H1 (cell line): ENCODE results near the gene OCIAD1. TPM values are rescaled to one million over a fixed set of nuclear protein-coding genes. Genes with fewer than 3 reads are reported as not detected.
A peak's percentile ranks its signal among the peaks of the same experiment; 100 is the strongest.

Experiments
- CTCF ChIA-PET: fragments of 300-600 bp; sonication (Branson Sonifier 250); formaldehyde crosslinking; loops from one replicate; lab custom pipeline; 2021; ENCODE audit not compliant: partially characterized antibody; lab: Charles Lee
- POLR2A ChIA-PET: fragments of 300-600 bp; sonication (Branson Sonifier 250); formaldehyde crosslinking; loops from one replicate; lab custom pipeline; 2021; ENCODE audit warnings: inconsistent platforms; ENCODE audit not compliant: partially characterized antibody; lab: Charles Lee
- DNase-seq, 2 experiments: peaks; one replicate each; pipeline versions ENCODE4 v3.0.0 to v3.0.0-alpha.2; 2010 to 2022; ENCODE audit warnings: low spot score in 2 of 2, low read depth in 1 of 2, mixed read lengths in 1 of 2
- FAIRE-seq: peaks from 2 replicates; lab custom pipeline; 2011; peaks lifted over from hg19 to GRCh38; lab: Jason Lieb, UNC
- H2AFZ ChIP-seq: 2 replicates; pipeline ENCODE4 v1.8.1; 2012; ENCODE audit warnings: low read length, inconsistent platforms
- H2AK5ac ChIP-seq: 2 replicates; pipeline ENCODE4 v1.6.1; 2013; ENCODE audit warnings: low read depth, low read length
- H2BK120ac ChIP-seq: replicated peaks from 2 replicates; pipeline ENCODE3; 2013; ENCODE audit warnings: low read depth, low read length, inconsistent platforms
- H2BK12ac ChIP-seq: 2 replicates; pipeline ENCODE4 v1.6.1; 2013; ENCODE audit warnings: low read depth, low read length
- H2BK15ac ChIP-seq: 2 replicates; pipeline ENCODE4 v1.6.1; 2013; ENCODE audit warnings: low read length
- H2BK20ac ChIP-seq: 2 replicates; pipeline ENCODE4 v1.6.1; 2013; ENCODE audit warnings: low read length
- H2BK5ac ChIP-seq: 2 replicates; pipeline ENCODE4 v1.6.1; 2013; ENCODE audit warnings: low read depth, low read length
- H3K14ac ChIP-seq: 2 replicates; pipeline ENCODE4 v1.6.1; 2013; ENCODE audit warnings: inconsistent platforms; ENCODE audit not compliant: insufficient read length
- H3K18ac ChIP-seq: 2 replicates; pipeline ENCODE4 v1.6.1; 2013; ENCODE audit warnings: low read length; ENCODE audit errors: extremely low read depth
- H3K23ac ChIP-seq: 2 replicates; pipeline ENCODE4 v1.6.1; 2013; ENCODE audit warnings: inconsistent platforms; ENCODE audit not compliant: insufficient read length
- H3K23me2 ChIP-seq: 2 replicates; pipeline ENCODE4 v1.6.1; 2013; ENCODE audit warnings: low read depth, low read length
- H3K27ac ChIP-seq: 2 replicates; pipeline ENCODE4 v1.6.1; 2011; ENCODE audit warnings: low read depth, low read length, inconsistent platforms
- H3K27me3 ChIP-seq, 4 experiments: replicated peaks in 1 of 4; 1 replicate in 1 of 4; 2 replicates in 3 of 4; pipeline versions ENCODE4 v1.6.1 to v1.8.1; 2011 to 2013; ENCODE audit warnings: low read length in 3 of 4, mild to moderate bottlenecking in 3 of 4, inconsistent platforms in 2 of 4, mixed read lengths in 2 of 4, moderate library complexity in 1 of 4; ENCODE audit not compliant: control insufficient read depth in 3 of 4, insufficient read depth in 3 of 4; ENCODE audit errors: extremely low read depth in 1 of 4
- H3K36me3 ChIP-seq, 4 experiments: 2 replicates each; pipeline versions ENCODE4 v1.6.1 to v1.8.1; 2011 to 2013; ENCODE audit warnings: mild to moderate bottlenecking in 4 of 4, low read length in 3 of 4, moderate library complexity in 2 of 4, control low read depth in 1 of 4, inconsistent platforms in 1 of 4; ENCODE audit not compliant: insufficient read depth in 4 of 4, control insufficient read depth in 2 of 4
- H3K4ac ChIP-seq: replicated peaks from 2 replicates; pipeline ENCODE3; 2013; ENCODE audit warnings: low read length, low read depth, mixed read lengths, inconsistent platforms; ENCODE audit not compliant: insufficient read length
- H3K4me1 ChIP-seq, 4 experiments: replicated peaks in 1 of 4; 1 replicate in 1 of 4; 2 replicates in 3 of 4; pipeline versions ENCODE4 v1.6.1 to v1.8.1; 2011 to 2013; ENCODE audit warnings: low read length in 3 of 4, inconsistent platforms in 2 of 4, mixed read lengths in 1 of 4; ENCODE audit not compliant: insufficient read depth in 4 of 4, control insufficient read depth in 3 of 4
- H3K4me2 ChIP-seq, 2 experiments: 2 replicates each; pipeline versions ENCODE4 v1.6.1 to v1.8.1; 2011 to 2013; ENCODE audit warnings: low read depth in 2 of 2, low read length in 2 of 2, control low read depth in 1 of 2, inconsistent platforms in 1 of 2, mild to moderate bottlenecking in 1 of 2; ENCODE audit not compliant: insufficient read depth in 1 of 2
- H3K4me3 ChIP-seq, 4 experiments: fragments of 200-600, 300-600 bp in 1 of 4; sonication (generic), shearing (Covaris generic), sonication (Bioruptor Twin) in 1 of 4; 2 replicates each; pipeline versions ENCODE4 v1.5.1 to v1.8.1; 2011 to 2016; ENCODE audit warnings: low read length in 4 of 4, low read depth in 3 of 4, control low read depth in 2 of 4, inconsistent platforms in 2 of 4, mild to moderate bottlenecking in 2 of 4, mixed read lengths in 1 of 4, moderate library complexity in 1 of 4; ENCODE audit not compliant: insufficient read depth in 2 of 4; ENCODE audit errors: extremely low read depth in 1 of 4
- H3K56ac ChIP-seq: replicated peaks from 2 replicates; pipeline ENCODE3; 2013; ENCODE audit warnings: low read depth, mild to moderate bottlenecking, mixed read lengths, low read length, inconsistent platforms; ENCODE audit not compliant: insufficient read length
- H3K79me1 ChIP-seq: 2 replicates; pipeline ENCODE4 v1.6.1; 2013; ENCODE audit warnings: low read depth, low read length, control low read depth
- H3K79me2 ChIP-seq, 2 experiments: 2 replicates each; pipeline versions ENCODE4 v1.6.1 to v1.8.1; 2012 to 2013; ENCODE audit warnings: low read length in 2 of 2, mild to moderate bottlenecking in 2 of 2, inconsistent platforms in 1 of 2; ENCODE audit not compliant: insufficient read depth in 2 of 2, control insufficient read depth in 1 of 2
- H3K9ac ChIP-seq, 4 experiments: replicated peaks in 1 of 4; 1 replicate in 1 of 4; 2 replicates in 3 of 4; pipeline versions ENCODE4 v1.6.1 to v1.8.1; 2011 to 2013; ENCODE audit warnings: low read depth in 3 of 4, low read length in 3 of 4, control low read depth in 2 of 4, mild to moderate bottlenecking in 2 of 4, moderate library complexity in 2 of 4, inconsistent platforms in 1 of 4; ENCODE audit errors: extremely low read depth in 1 of 4
- H3K9me3 ChIP-seq, 2 experiments: 2 replicates each; pipeline versions ENCODE4 v1.6.1 to v1.8.1; 2012 to 2013; ENCODE audit warnings: mild to moderate bottlenecking in 2 of 2, moderate library complexity in 2 of 2, control low read depth in 1 of 2, inconsistent platforms in 1 of 2, low read depth in 1 of 2, low read length in 1 of 2, mixed read lengths in 1 of 2; ENCODE audit not compliant: insufficient read depth in 2 of 2
- H4K20me1 ChIP-seq, 2 experiments: replicated peaks in 1 of 2; 2 replicates each; pipeline versions ENCODE3 to v1.8.1; 2011 to 2013; ENCODE audit warnings: inconsistent platforms in 2 of 2, low read length in 2 of 2, mild to moderate bottlenecking in 1 of 2; ENCODE audit not compliant: insufficient read depth in 2 of 2, control insufficient read depth in 1 of 2
- H4K5ac ChIP-seq: 2 replicates; pipeline ENCODE4 v1.6.1; 2013; ENCODE audit warnings: low read length, low read depth, mixed read lengths, inconsistent platforms; ENCODE audit not compliant: insufficient read length
- H4K8ac ChIP-seq: 2 replicates; pipeline ENCODE4 v1.8.0; 2013; ENCODE audit warnings: mild to moderate bottlenecking, moderate library complexity, low read length, inconsistent platforms; ENCODE audit not compliant: insufficient read depth; ENCODE audit errors: extremely low read depth
- H4K91ac ChIP-seq: replicated peaks from 2 replicates; pipeline ENCODE3; 2013; ENCODE audit warnings: low read length, mixed read lengths, inconsistent platforms; ENCODE audit not compliant: insufficient read length
- BCL11A ChIP-seq, 2 experiments: IDR thresholded peaks; one replicate each; pipeline ENCODE4 v1.6.1; 2011; ENCODE audit warnings: low read depth in 2 of 2, low read length in 2 of 2, mild to moderate bottlenecking in 2 of 2
- BRCA1 ChIP-seq: IDR thresholded peaks from 2 replicates; pipeline ENCODE4 v1.6.1; 2012; ENCODE audit warnings: low read depth, low read length, improper control_type of control experiment
- CREB1 ChIP-seq: IDR thresholded peaks from 2 replicates; pipeline ENCODE4 v1.6.1; 2012; ENCODE audit warnings: inconsistent platforms
- GTF2F1 ChIP-seq: IDR thresholded peaks from 2 replicates; pipeline ENCODE4 v1.6.1; 2012; ENCODE audit warnings: low read depth, low read length, improper control_type of control experiment, borderline replicate concordance
- KDM4A ChIP-seq: IDR thresholded peaks from one replicate; pipeline ENCODE4 v1.7.1; 2012; ENCODE audit warnings: low read depth, mild to moderate bottlenecking, moderate library complexity, low read length, inconsistent platforms; ENCODE audit not compliant: severe bottlenecking
- KDM5A ChIP-seq: fragments of 200-600 bp; IDR thresholded peaks from 2 replicates; pipeline ENCODE4 v1.7.1; 2012; ENCODE audit warnings: mild to moderate bottlenecking, low read length, inconsistent platforms, mixed read lengths
- POU5F1 ChIP-seq: IDR thresholded peaks from 2 replicates; pipeline ENCODE4 v1.6.1; 2011; ENCODE audit warnings: low read depth, mild to moderate bottlenecking, low read length, moderate library complexity
- RAD21 ChIP-seq, 2 experiments: IDR thresholded peaks in 1 of 2; conservative IDR thresholded peaks in 1 of 2; 2 replicates each; pipeline ENCODE4 v1.6.1; 2011; ENCODE audit warnings: low read depth in 2 of 2, low read length in 2 of 2, improper control_type of control experiment in 1 of 2, inconsistent platforms in 1 of 2, mild to moderate bottlenecking in 1 of 2, moderate library complexity in 1 of 2
- RXRA ChIP-seq: IDR thresholded peaks from 2 replicates; pipeline ENCODE4 v1.6.1; 2011; ENCODE audit warnings: low read depth, mild to moderate bottlenecking, low read length, moderate library complexity; ENCODE audit not compliant: insufficient read depth
- SIN3A ChIP-seq, 2 experiments: IDR thresholded peaks in 1 of 2; conservative IDR thresholded peaks in 1 of 2; 2 replicates each; pipeline ENCODE4 v1.6.1; 2011 to 2012; ENCODE audit warnings: low read length in 2 of 2, improper control_type of control experiment in 1 of 2, low read depth in 1 of 2, mild to moderate bottlenecking in 1 of 2
- SUZ12 ChIP-seq: fragments of 200-600 bp; sonication (generic); IDR thresholded peaks from 2 replicates; pipeline ENCODE4 v1.6.1; 2012; ENCODE audit warnings: mild to moderate bottlenecking, inconsistent platforms, low read length, moderate library complexity, mixed read lengths
- TBP ChIP-seq: IDR thresholded peaks from 2 replicates; pipeline ENCODE4 v1.6.1; 2011; ENCODE audit warnings: low read depth, low read length, improper control_type of control experiment
- WGBS, 2 experiments: shearing (Covaris generic) in 1 of 2; methylation state at CpG; one replicate each; pipeline versions ENCODE4 v1.1.6 to v1.1.7; 2013 to 2015; ENCODE audit warnings: low lambda C conversion rate in 2 of 2, mixed read lengths in 2 of 2, inconsistent platforms in 1 of 2, low coverage in 1 of 2, missing lambda C conversion rate in 1 of 2; ENCODE audit not compliant: insufficient replicate concordance in 2 of 2, insufficient coverage in 1 of 2, insufficient read length in 1 of 2; ENCODE audit errors: extremely low coverage in 1 of 2, missing lambda C conversion rate in 1 of 2; 5-methylcytosine and 5-hydroxymethylcytosine counted together
- polyA plus RNA-seq, 7 experiments: library from polyadenylated mRNA; depleted of rRNA in 3 of 7; stranded (reverse) in 5 of 7; unstranded in 2 of 7; fragments of >200 nt in 5 of 7; fragments of 200-250 nt in 2 of 7; gene quantifications; 1 replicate in 5 of 7; 2 replicates in 1 of 7; 4 replicates in 1 of 7; pipeline versions ENCODE4 v1.2.1 to v1.2.3, GENCODE V29; 2011 to 2013; ENCODE audit warnings: missing spikeins in 2 of 7, mixed read lengths in 2 of 7
- total RNA-seq: library from RNA; stranded (reverse); fragmentation: NEBNext Ultra II Directional; extraction: Animal tissue kit (Norgen Biotek cat#: 25700); gene quantifications from 2 replicates; pipeline ENCODE4 v1.2.1, GENCODE V29; 2021
- TF ChIP-seq, protein P1 (sequence below): IDR thresholded peaks from 2 replicates; pipeline ENCODE4 v1.6.1; 2011; ENCODE audit warnings: low read depth, mild to moderate bottlenecking, low read length; ENCODE audit not compliant: insufficient read depth

The OCIAD1 gene
- total and polyA plus RNA-seq, 2 of the 8 experiments (the other 6 are each of a cell fraction or from before 2014, with no cell fraction given) = 79.9 to 163 TPM

DNA sequence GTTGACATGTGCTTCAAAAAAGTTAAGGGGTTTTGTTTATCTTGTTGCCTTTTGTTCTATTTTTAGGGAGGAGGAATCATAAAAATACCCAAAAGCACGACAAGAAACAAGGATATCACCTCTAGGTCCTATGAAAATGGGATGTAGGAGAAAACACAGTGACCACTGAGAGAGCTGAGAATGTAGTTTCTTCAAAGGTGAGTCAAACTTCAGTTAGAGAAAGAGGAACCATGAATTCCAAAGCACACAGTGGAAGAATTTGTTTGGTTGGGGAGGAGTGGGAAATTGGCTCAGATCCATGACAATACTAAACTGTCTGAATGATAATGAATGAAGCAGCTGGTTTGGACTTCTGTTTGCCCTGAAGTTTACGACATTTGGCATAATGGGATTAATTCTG, 31.7 kb upstream of the OCIAD1 start:
- DNase-seq (no peak), FAIRE-seq (peak; percentile 48)
- Histone ChIP-seq H4K91ac (no peak overlapping the region), H3K79me1 (no peaks in the 10 kb centered on the region), H3K23ac (no peak overlapping the region), H2BK5ac (no peak overlapping the region), H4K20me1 (no peaks in the 10 kb centered on the region), H4K8ac (no peak overlapping the region), H3K79me2 (no peaks in the 10 kb centered on the region), H3K23me2 (no peaks in the 10 kb centered on the region), H3K4me3 (no peak overlapping the region), H2AFZ (peak overlapping the region; percentile 97), H3K14ac (no peak overlapping the region), H2BK15ac (no peak overlapping the region), H3K56ac (no peak overlapping the region), H3K9me3 (no peaks in the 10 kb centered on the region), H2BK20ac (no peak overlapping the region), H3K4ac (no peak overlapping the region), H3K27ac (no peak overlapping the region), H3K27me3 (no peaks in the 10 kb centered on the region), H2BK120ac (no peak overlapping the region), H4K5ac (no peak overlapping the region), H3K9ac (no peak overlapping the region), H3K4me2 (no peak overlapping the region), H2AK5ac (no peak overlapping the region), H3K18ac (no peak overlapping the region), H3K36me3 (no peaks in the 10 kb centered on the region), H2BK12ac (no peak overlapping the region), H3K4me1 (no peaks in the 10 kb centered on the region)
- POLR2A ChIA-PET = interaction anchor here (2.0 kb wide), 1 partner anchor 19 kb away, joined by 4 read pairs; the partner anchor contains the start of gene FRYL
- WGBS, 2 experiments = 83% methylated on average over 2 of the region's 2 CpGs; no CpG with 5 or more reads in 1 of the 2 experiments
- CTCF ChIA-PET = interaction anchor here (0.8 kb wide), 1 partner anchor 220 kb away, joined by 3 read pairs; no protein-coding TSS in a partner anchor
- TF ChIP-seq CREB1 = no peak
- no peak for TF ChIP-seq RXRA
- TF ChIP-seq SUZ12 = no peak
- TF ChIP-seq BRCA1 = no peak
- no peak for TF ChIP-seq KDM5A
- TF ChIP-seq POU5F1 = no peak
- TF ChIP-seq, protein P1, sequence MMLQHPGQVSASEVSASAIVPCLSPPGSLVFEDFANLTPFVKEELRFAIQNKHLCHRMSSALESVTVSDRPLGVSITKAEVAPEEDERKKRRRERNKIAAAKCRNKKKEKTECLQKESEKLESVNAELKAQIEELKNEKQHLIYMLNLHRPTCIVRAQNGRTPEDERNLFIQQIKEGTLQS = no peak
- no peak for TF ChIP-seq TBP
- TF ChIP-seq KDM4A = no peak
- no peak for TF ChIP-seq GTF2F1
- no peak for TF ChIP-seq BCL11A (IDR thresholded peaks at IDR 0.05; ENCODE audit: low read depth in 2 of 2, low read length in 2 of 2)
- TF ChIP-seq SIN3A (conservative IDR thresholded peaks at IDR 0.05 in 1 of 2, IDR thresholded peaks at IDR 0.05 in 1 of 2; ENCODE audit: low read depth in 1 of 2, low read length in 2 of 2) = no peak
- no peak for TF ChIP-seq RAD21 (IDR thresholded peaks at IDR 0.05 in 1 of 2, conservative IDR thresholded peaks at IDR 0.05 in 1 of 2; ENCODE audit: low read depth in 2 of 2, low read length in 2 of 2)
